ENCODE measurements around the gene ABHD6. TPM values are rescaled to one million over a fixed set of nuclear protein-coding genes. Genes with fewer than 3 reads are reported as not detected.
"Not testable (repeated sequence)": the region's sequence is repeated elsewhere in the genome, so short reads cannot be mapped to it uniquely, and the experiment has no call there.

The ABHD6 gene
- total RNA-seq, 2 experiments from 2014 or later: 0.71 to 1.9 TPM

DNA sequence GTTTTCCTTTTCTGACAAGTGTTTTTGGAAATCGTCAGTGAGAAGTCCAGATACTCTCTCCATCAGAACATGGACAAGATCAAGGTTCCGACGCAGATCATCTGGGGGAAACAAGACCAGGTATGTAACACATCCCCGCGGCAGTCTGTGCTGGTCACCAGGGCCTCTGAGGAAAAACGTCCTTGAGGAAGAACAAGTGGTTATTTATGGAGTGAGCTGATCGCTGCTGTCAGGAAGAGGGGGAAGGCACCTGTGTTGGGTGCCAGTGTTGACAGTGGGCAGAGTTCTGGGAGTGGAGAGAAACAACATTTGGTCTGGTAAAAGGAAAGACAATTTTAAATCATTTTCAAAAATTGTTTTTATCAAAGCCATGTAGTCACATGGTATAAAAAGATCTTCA, 47.7 kb downstream of the ABHD6 start:
- no peaks in the 10 kb centered on the region for H3K27me3 ChIP-seq (ENCODE audit: control insufficient read depth in 1 of 2, insufficient read depth in 2 of 2, low read length in 2 of 2)
- H3K36me3 ChIP-seq (ENCODE audit: insufficient read depth, low read length): peaks cover 11% of the 10 kb centered on the region
- TF ChIP-seq, protein P1, sequence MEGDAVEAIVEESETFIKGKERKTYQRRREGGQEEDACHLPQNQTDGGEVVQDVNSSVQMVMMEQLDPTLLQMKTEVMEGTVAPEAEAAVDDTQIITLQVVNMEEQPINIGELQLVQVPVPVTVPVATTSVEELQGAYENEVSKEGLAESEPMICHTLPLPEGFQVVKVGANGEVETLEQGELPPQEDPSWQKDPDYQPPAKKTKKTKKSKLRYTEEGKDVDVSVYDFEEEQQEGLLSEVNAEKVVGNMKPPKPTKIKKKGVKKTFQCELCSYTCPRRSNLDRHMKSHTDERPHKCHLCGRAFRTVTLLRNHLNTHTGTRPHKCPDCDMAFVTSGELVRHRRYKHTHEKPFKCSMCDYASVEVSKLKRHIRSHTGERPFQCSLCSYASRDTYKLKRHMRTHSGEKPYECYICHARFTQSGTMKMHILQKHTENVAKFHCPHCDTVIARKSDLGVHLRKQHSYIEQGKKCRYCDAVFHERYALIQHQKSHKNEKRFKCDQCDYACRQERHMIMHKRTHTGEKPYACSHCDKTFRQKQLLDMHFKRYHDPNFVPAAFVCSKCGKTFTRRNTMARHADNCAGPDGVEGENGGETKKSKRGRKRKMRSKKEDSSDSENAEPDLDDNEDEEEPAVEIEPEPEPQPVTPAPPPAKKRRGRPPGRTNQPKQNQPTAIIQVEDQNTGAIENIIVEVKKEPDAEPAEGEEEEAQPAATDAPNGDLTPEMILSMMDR (IDR thresholded peaks at IDR 0.05): no peak
- CTCF ChIA-PET: interaction anchor here (1.2 kb wide), 1 partner anchor 21 kb away, joined by 4 read pairs; the partner anchor contains the start of genes HTD2 and RPP14
- Mint-ChIP-seq H3K9me3 (no peaks in the 10 kb centered on the region), H3K36me3 (ENCODE audit: low read depth) (peaks cover 30% of the 10 kb centered on the region), H3K27ac (no peak overlapping the region), H3K4me3 (no peak overlapping the region), H3K27me3 (no peaks in the 10 kb centered on the region), H3K4me1 (ENCODE audit: low read depth) (no peaks in the 10 kb centered on the region)
- DNase-seq (no peak), ATAC-seq (ENCODE audit: poor library complexity) (no peak)
- POLR2A ChIA-PET: no interaction called here
- no peaks in the 10 kb centered on the region for H3K4me1 ChIP-seq (ENCODE audit: insufficient read depth, low read length)
- peaks cover 0 to under 1% of the 10 kb centered on the region in 2 experiments for H3K9me3 ChIP-seq (ENCODE audit: control insufficient read depth in 1 of 2, insufficient read depth in 1 of 2, low read length in 2 of 2)
- H3K27ac ChIP-seq (ENCODE audit: low read depth in 1 of 2, low read length in 2 of 2): no peak overlapping the region
- intact Hi-C loops (cut with DNase I, micrococcal nuclease): no loop called here
- no peak overlapping the region for H3K4me3 ChIP-seq (ENCODE audit: low read length)

DNA sequence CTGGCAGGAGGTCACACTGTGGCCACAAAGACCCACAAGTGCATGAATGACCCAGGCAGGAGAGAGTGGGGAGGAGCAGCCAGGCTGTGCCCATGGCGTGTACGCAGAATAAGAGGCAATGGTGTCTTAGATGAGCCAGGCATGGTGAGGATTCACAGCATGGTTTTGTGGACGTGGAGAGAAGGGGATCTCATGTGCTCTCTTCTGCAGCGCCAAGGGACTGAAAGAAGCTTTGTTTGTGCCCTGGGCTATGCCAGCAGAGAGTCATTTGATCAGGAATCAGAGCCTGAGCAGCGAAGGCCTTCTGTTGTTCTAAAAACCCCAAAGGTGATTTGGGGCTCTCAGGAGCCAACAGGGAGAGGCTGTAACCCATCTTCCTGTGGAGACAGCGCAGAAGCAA, 49.8 kb downstream of the ABHD6 start:
- no peak for DNase-seq
- TF ChIP-seq, protein P1 (IDR thresholded peaks at IDR 0.05): no peak

DNA sequence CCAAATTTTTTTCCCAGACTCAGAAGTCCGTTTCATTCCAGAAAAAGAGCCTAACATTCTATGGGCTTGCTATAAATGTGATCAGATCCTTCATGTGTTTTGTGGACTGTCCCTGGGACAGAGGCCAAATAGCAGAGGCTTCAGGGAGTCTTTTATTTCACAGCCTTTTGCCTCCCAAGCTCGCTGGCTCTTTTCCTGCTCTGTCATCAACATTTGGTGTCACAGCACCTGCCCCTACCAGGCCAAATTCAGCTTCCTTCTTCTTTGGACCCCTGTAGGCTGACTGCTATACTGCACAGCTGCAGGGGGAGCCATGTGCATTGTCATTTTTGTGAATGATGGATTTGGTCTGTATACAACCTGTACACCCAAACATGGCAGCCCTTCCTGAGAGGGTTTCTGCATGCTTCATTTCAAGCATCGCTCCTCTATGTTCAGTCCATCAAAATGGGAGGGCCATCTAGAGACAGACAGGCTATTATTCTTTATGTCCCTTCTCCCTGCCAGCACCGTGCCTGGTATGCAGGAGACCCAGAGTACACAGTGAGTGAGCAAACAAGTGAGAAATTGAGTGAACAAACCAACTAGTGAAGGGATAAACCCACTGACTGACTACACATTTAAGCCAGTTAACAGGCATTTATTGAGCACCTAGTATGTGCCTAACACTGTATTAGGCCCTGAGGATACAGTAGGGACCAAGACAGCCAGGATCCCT, 50.6 kb downstream of the ABHD6 start:
- Histone ChIP-seq H3K9me3 (ENCODE audit: control insufficient read depth in 1 of 2, insufficient read depth in 1 of 2, low read length in 2 of 2) (peaks cover 0 to 4% of the 10 kb centered on the region in 2 experiments), H3K27me3 (ENCODE audit: control insufficient read depth in 1 of 2, insufficient read depth in 2 of 2, low read length in 2 of 2) (no peaks in the 10 kb centered on the region), H3K27ac (ENCODE audit: low read depth in 1 of 2, low read length in 2 of 2) (no peak overlapping the region), H3K4me3 (ENCODE audit: low read length) (no peak overlapping the region), H3K4me1 (ENCODE audit: insufficient read depth, low read length) (no peaks in the 10 kb centered on the region), H3K36me3 (ENCODE audit: insufficient read depth, low read length) (peaks cover 11% of the 10 kb centered on the region)
- intact Hi-C loops (cut with DNase I, micrococcal nuclease): no loop called here
- Mint-ChIP-seq H3K4me1 (ENCODE audit: low read depth) (no peaks in the 10 kb centered on the region), H3K4me3 (no peak overlapping the region), H3K27me3 (no peaks in the 10 kb centered on the region), H3K36me3 (ENCODE audit: low read depth) (peaks cover 30% of the 10 kb centered on the region), H3K9me3 (no peaks in the 10 kb centered on the region), H3K27ac (no peak overlapping the region)
- TF ChIP-seq, protein P1 (IDR thresholded peaks at IDR 0.05): no peak
- ATAC-seq (ENCODE audit: poor library complexity): no peak
- DNase-seq: no peak
- ChIA-PET CTCF (no interaction called here), POLR2A (no interaction called here)

More for the DNA sequence above, 49.8 kb downstream of the ABHD6 start:
- Mint-ChIP-seq H3K27me3 (no peaks in the 10 kb centered on the region), H3K4me3 (no peak overlapping the region), H3K4me1 (ENCODE audit: low read depth) (no peaks in the 10 kb centered on the region), H3K27ac (no peak overlapping the region), H3K36me3 (ENCODE audit: low read depth) (peaks cover 30% of the 10 kb centered on the region), H3K9me3 (no peaks in the 10 kb centered on the region)
- POLR2A ChIA-PET: no interaction called here
- no peaks in the 10 kb centered on the region for H3K27me3 ChIP-seq (ENCODE audit: control insufficient read depth in 1 of 2, insufficient read depth in 2 of 2, low read length in 2 of 2)
- H3K4me1 ChIP-seq (ENCODE audit: insufficient read depth, low read length): no peaks in the 10 kb centered on the region
- no peak overlapping the region for H3K27ac ChIP-seq (ENCODE audit: low read depth in 1 of 2, low read length in 2 of 2)
- H3K4me3 ChIP-seq (ENCODE audit: low read length): no peak overlapping the region
- peaks cover 0 to 4% of the 10 kb centered on the region in 2 experiments for H3K9me3 ChIP-seq (ENCODE audit: control insufficient read depth in 1 of 2, insufficient read depth in 1 of 2, low read length in 2 of 2)
- CTCF ChIA-PET: no interaction called here
- ATAC-seq (ENCODE audit: poor library complexity): no peak
- H3K36me3 ChIP-seq (ENCODE audit: insufficient read depth, low read length): peaks cover 11% of the 10 kb centered on the region
- intact Hi-C loops (cut with DNase I, micrococcal nuclease): no loop called here

DNA sequence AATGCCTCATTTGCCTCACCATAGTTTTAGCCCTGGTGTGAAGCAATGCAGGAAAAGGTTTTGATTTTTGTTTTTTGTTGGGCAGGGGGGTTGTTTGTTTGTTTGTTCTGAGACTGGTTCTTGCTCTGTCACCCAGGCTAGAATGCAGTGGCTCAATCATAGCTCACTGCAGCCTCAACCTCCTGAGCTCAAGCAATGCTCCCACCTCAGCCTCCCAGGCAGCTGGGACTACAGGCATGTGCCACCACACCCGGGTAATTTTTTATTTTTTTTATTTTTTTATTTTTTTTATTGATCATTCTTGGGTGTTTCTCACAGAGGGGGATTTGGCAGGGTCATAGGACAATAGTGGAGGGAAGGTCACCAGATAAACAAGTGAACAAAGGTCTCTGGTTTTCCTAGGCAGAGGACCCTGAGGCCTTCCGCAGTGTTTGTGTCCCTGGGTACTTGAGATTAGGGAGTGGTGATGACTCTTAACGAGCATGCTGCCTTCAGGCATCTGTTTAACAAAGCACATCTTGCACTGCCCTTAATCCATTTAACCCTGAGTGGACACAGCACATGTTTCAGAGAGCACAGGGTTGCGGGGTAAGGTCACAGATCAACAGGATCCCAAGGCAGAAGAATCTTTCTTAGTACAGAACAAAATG, 51.5 kb downstream of the ABHD6 start:
- H3K4me1 Mint-ChIP-seq (ENCODE audit: low read depth); POLR2A ChIA-PET; intact Hi-C loops (cut with DNase I, micrococcal nuclease); CTCF ChIA-PET; H3K9me3 ChIP-seq (ENCODE audit: control insufficient read depth in 1 of 2, insufficient read depth in 1 of 2, low read length in 2 of 2); H3K27me3 ChIP-seq (ENCODE audit: control insufficient read depth in 1 of 2, insufficient read depth in 2 of 2, low read length in 2 of 2); H3K27ac ChIP-seq (ENCODE audit: low read depth in 1 of 2, low read length in 2 of 2); H3K27ac Mint-ChIP-seq; H3K4me3 Mint-ChIP-seq; H3K9me3 Mint-ChIP-seq; H3K4me1 ChIP-seq (ENCODE audit: insufficient read depth, low read length); H3K4me3 ChIP-seq (ENCODE audit: low read length); DNase-seq; H3K27me3 Mint-ChIP-seq; ATAC-seq (ENCODE audit: poor library complexity): not testable (repeated sequence)
- H3K36me3 ChIP-seq (ENCODE audit: insufficient read depth, low read length): peaks cover 11% of the 10 kb centered on the region
- peaks cover 24% of the 10 kb centered on the region for H3K36me3 Mint-ChIP-seq (ENCODE audit: low read depth)

DNA sequence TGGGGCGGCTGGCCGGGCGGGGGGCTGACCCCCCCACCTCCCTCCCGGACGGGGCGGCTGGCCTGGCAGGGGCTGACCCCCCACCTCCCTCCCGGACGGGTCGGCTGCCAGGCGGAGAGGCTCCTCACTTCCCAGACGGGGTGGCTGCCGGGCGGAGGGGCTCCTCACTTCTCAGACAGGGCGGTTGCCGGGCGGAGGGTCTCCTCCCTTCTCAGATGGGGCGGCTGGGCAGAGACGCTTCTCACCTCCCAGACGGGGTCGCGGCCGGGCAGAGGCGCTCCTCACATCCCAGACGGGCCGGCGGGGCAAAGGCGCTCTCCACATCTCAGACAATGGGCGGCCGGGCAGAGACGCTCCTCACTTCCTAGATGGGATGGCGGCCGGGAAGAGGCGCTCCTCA, 52.9 kb downstream of the ABHD6 start:
- H3K4me1 Mint-ChIP-seq (ENCODE audit: low read depth); intact Hi-C loops (cut with DNase I, micrococcal nuclease); ATAC-seq (ENCODE audit: poor library complexity); DNase-seq; POLR2A ChIA-PET; H3K27ac Mint-ChIP-seq; H3K4me3 ChIP-seq (ENCODE audit: low read length); H3K4me1 ChIP-seq (ENCODE audit: insufficient read depth, low read length); H3K27me3 Mint-ChIP-seq; H3K9me3 Mint-ChIP-seq; H3K27ac ChIP-seq (ENCODE audit: low read depth in 1 of 2, low read length in 2 of 2); H3K4me3 Mint-ChIP-seq; CTCF ChIA-PET; H3K27me3 ChIP-seq (ENCODE audit: control insufficient read depth in 1 of 2, insufficient read depth in 2 of 2, low read length in 2 of 2); H3K36me3 ChIP-seq (ENCODE audit: insufficient read depth, low read length): not testable (repeated sequence)
- H3K9me3 ChIP-seq (ENCODE audit: control insufficient read depth in 1 of 2, insufficient read depth in 1 of 2, low read length in 2 of 2): peaks cover 0 to 10% of the 10 kb centered on the region in 2 experiments
- H3K36me3 Mint-ChIP-seq (ENCODE audit: low read depth): peaks cover 10% of the 10 kb centered on the region
